Muscle of leg (tissue), 11 donors: ENCODE data around the gene DOCK6. TPM values are rescaled to one million over a fixed set of nuclear protein-coding genes. Genes with fewer than 3 reads are reported as not detected.

Source experiments
- DNase-seq: peaks from one replicate; pipeline ENCODE4 v3.0.0; 2013
- H3K27ac ChIP-seq: one replicate; pipeline ENCODE4 v1.5.1; 2013; ENCODE audit warnings: mild to moderate bottlenecking, low read length, control low read depth
- H3K27me3 ChIP-seq: one replicate; pipeline ENCODE4 v1.6.1; 2013; ENCODE audit warnings: low read length; ENCODE audit not compliant: control insufficient read depth, insufficient read depth
- H3K36me3 ChIP-seq: one replicate; pipeline ENCODE4 v1.6.1; 2013; ENCODE audit warnings: low read length; ENCODE audit not compliant: control insufficient read depth, insufficient read depth
- H3K4me1 ChIP-seq: one replicate; pipeline ENCODE4 v1.6.1; 2013; ENCODE audit warnings: low read length; ENCODE audit not compliant: control insufficient read depth, insufficient read depth
- H3K4me3 ChIP-seq: one replicate; pipeline ENCODE4 v1.5.1; 2013; ENCODE audit warnings: low read length, control low read depth
- H3K9me3 ChIP-seq: replicated peaks from 2 replicates; pipeline ENCODE4 v1.6.1; 2013; ENCODE audit warnings: low read depth, low read length; ENCODE audit not compliant: control insufficient read depth
- WGBS: methylation state at CpG from one replicate; pipeline ENCODE4 v1.1.5; 2013; ENCODE audit warnings: missing lambda C conversion rate; ENCODE audit not compliant: insufficient coverage; 5-methylcytosine and 5-hydroxymethylcytosine counted together
- polyA plus RNA-seq, 8 donors: library from polyadenylated mRNA; unstranded; fragments of 120-200 nt; gene quantifications; one replicate each; pipeline versions ENCODE4 v1.2.1 to v1.2.3, GENCODE V29; 2013; ENCODE audit warnings: inconsistent platforms in 1 of 8, low replicate concordance in 1 of 8; ENCODE audit not compliant: insufficient read length in 8 of 8, insufficient read depth in 1 of 8
- total RNA-seq: library from RNA; stranded (reverse); fragments of 120-200 nt; gene quantifications from one replicate; pipeline ENCODE4 v1.2.4, GENCODE V29; 2013

Gene DOCK6
- total and polyA plus RNA-seq, 9 donors, result 23.7 to 53.7 (median 41.7) TPM

DNA sequence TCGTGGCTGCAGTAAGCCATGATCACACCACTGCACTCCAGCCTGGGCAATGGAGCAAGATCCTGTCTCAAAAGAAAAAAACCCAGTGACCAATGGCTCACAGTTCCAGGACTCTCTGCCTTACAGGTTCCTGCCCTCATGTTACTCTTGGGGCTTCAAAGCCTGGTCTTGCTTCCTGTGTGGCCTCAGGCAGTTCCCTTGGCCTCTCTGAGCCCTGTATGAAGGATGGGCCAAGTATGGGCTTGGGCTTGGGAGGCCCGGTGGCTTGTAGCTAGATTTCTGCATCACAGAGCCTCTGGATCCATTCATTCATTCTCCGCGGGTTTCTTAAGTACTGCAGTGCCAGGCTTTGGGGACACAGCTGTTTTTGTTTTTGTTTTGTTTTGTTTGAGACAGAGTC, 32.9 kb upstream of the DOCK6 start:
- H3K27ac ChIP-seq, result no peak overlapping the region
- DNase-seq, result no peak
- H3K4me1 ChIP-seq, result peaks cover 14% of the 10 kb centered on the region
- no CpG with 5 or more reads among the region's 4 CpGs for WGBS
- H3K27me3 ChIP-seq, result no peaks in the 10 kb centered on the region
- H3K4me3 ChIP-seq, result no peak overlapping the region
- no peaks in the 10 kb centered on the region for H3K36me3 ChIP-seq
- no peaks in the 10 kb centered on the region for H3K9me3 ChIP-seq

DNA sequence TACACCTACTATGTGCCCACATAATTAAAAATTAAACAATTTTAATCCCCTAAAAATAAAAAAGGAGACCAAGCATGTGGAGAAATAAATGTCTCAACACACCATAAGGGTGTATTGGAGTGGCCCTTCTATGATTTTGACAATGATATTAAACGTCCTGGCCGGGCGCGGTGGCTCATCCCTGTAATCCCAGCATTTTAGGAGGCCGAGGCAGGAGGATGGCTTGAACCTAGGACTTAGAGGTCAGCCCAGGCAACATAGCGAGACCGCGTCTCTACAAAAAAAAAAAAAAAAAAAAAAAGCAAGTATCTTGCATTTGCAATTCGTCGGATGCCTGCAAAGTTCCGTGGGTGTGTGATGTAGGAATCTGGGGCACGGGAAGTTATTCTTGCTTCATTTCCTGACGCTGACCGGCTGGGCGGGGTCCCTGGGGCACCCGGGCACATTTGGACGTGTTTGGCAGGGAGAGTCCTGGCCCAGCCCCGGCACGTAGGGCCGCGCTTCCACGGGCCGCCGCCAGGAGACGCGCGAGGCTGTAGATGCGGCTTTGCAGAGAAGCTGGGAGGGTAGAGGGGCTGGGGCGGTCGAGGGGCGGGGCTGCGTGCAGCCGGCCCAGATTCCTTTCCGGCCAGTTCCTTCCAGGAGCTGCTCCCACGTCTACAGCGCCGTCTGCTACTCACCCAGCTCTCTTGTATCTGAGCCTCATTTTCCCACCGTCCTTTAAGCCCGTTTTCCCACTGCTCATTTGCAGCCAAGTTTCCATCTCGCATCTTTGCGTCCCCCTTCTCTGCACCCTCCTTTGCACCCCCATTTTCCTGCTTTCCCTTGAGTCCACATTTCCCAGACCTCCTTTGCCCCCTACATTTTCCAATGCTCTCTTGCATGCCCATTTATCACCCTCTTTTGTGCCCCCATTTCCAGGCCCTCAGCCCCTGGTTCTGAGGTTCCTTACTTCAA, 31.4 kb upstream of the DOCK6 start:
- H3K4me1 ChIP-seq, result peaks cover 17% of the 10 kb centered on the region
- H3K9me3 ChIP-seq, result no peaks in the 10 kb centered on the region
- H3K4me3 ChIP-seq, result peak overlapping the region; percentile 21
- H3K27ac ChIP-seq, result peak overlapping the region; percentile 53
- H3K36me3 ChIP-seq, result no peaks in the 10 kb centered on the region
- peak; percentile 96 for DNase-seq
- 3% methylated on average over 37 of the region's 41 CpGs for WGBS
- H3K27me3 ChIP-seq, result no peaks in the 10 kb centered on the region

DNA sequence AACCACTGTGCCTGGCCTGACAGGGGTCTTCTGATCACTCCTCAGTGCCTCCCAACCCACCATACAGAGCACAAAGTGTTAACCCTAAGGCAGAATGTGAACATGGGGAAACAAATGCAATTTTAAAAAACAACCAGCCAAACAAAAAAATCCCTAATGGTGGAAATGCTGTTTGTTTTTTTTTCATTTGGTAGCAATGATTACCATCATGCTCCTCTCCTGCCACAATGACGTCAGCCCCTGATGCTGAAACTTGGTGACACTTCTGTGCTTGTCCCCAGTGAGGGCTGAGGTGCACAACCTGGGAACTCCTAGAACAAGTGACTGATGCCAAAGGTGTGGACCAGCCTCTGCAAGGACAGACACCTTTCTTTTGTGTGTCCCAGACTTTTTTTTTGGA, 29.7 kb upstream of the DOCK6 start:
- Histone ChIP-seq H3K9me3 (no peaks in the 10 kb centered on the region), H3K4me3 (no peak overlapping the region), H3K27me3 (no peaks in the 10 kb centered on the region), H3K4me1 (peaks cover 17% of the 10 kb centered on the region), H3K36me3 (no peaks in the 10 kb centered on the region), H3K27ac (no peak overlapping the region)
- 80% methylated on average over 1 of the region's 1 CpG for WGBS
- DNase-seq, result no peak

DNA sequence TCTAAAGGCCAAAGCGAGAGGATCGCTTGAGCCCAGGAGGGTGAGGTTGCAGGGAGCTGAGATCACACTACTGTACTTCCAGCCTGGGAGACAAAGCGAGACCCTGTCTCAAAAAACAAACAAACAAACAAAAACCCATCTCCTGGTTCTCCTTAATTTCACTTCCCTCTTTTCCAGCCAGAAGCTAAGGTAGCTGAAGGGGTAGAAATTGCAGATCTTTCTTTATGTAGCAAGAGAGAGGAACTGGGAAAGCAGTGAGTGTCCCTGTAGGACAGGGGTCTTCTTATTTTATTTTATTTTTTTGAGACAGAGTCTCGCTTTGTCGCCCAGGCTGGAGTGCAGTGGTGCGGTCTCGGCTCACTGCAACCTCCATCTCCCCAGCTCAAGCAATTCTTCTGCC, 29.1 kb upstream of the DOCK6 start:
- no peak for DNase-seq
- H3K4me3 ChIP-seq, result no peak overlapping the region
- no peak overlapping the region for H3K27ac ChIP-seq
- 96% methylated on average over 4 of the region's 7 CpGs for WGBS
- H3K4me1 ChIP-seq, result peaks cover 17% of the 10 kb centered on the region
- H3K36me3 ChIP-seq, result no peaks in the 10 kb centered on the region
- H3K27me3 ChIP-seq, result no peaks in the 10 kb centered on the region
- no peaks in the 10 kb centered on the region for H3K9me3 ChIP-seq

DNA sequence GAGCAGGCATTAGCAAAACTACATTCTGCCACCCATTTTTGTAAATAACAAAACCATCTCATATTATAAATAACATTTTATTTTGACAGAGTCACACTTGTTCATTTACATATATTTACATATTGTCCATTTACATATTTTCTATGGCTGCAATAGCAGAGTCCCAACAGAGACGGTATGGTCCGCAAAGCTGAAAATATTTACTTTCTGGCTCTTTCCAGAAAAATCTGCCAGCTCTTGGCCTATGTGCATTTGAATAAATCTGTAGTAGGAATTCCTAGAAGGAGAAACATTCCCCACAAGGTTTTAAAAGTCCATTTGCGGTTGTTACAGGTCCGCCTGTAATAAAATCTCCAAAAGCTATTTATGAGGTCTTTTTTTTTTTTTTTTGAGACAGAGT, 27.9 kb upstream of the DOCK6 start:
- WGBS, result no CpG with 5 or more reads among the region's 4 CpGs
- no peak for DNase-seq

DNA sequence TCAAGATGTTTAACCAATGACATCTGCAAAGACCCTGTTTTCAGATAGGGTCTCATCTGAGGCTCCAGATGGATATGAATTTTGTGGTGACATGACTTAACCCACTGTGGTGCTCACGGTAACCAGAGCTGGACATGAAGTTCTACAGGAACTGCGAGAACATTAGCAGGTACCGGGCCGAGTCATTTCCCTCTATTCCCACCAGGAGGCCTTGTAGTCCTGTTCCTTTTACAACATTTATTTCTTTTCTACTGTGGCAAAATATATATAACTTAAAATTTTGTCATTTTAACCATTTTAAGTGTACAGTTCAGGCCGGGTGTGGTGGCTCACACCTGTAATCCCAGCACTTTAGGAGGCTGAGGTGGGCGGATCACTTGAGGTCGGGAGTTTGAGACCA, 26.0 kb upstream of the DOCK6 start:
- H3K36me3 ChIP-seq, result no peaks in the 10 kb centered on the region
- peaks cover 6% of the 10 kb centered on the region for H3K4me1 ChIP-seq
- no peaks in the 10 kb centered on the region for H3K27me3 ChIP-seq
- 67% methylated on average over 1 of the region's 7 CpGs for WGBS
- H3K9me3 ChIP-seq, result no peaks in the 10 kb centered on the region
- no peak overlapping the region for H3K4me3 ChIP-seq
- DNase-seq, result no peak
- H3K27ac ChIP-seq, result no peak overlapping the region

More for the DNA sequence above, 27.9 kb upstream of the DOCK6 start:
- Histone ChIP-seq H3K9me3 (no peaks in the 10 kb centered on the region), H3K36me3 (no peaks in the 10 kb centered on the region), H3K27ac (no peak overlapping the region), H3K4me1 (peaks cover 10% of the 10 kb centered on the region), H3K27me3 (no peaks in the 10 kb centered on the region), H3K4me3 (no peak overlapping the region)

DNA sequence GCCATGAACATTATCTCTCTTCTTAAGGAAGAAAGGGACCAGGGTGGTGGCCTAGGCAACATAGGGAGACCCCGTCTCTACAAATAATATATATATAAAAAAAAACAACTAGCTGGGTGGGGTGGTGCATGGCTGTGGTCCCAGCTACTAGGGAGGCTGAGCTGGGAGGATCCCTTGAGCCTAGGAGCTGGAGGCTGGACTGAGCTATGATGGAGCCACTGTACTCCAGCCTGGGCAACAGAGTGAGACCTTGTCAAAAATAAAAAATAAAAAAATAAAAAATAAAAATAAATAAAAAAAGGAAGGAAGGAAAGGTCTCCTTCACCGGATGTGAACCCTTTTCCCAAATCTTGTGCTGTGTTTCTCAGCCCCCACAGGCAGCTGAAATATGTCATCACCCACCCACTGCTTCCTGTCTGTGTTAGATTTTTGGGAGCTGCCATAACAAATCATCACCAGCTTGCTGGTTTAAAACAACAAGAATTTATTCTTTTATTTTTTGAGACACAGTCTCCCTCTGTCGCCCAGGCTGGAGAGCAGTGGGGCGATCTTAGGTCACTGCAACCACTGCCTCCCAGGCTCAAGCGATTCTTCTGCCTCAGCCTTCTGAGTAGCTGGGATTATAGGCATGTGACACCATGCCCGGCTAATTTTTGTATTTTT, 24.1 kb upstream of the DOCK6 start:
- DNase-seq, result peak; percentile 69
- no peak overlapping the region for H3K27ac ChIP-seq

DNA sequence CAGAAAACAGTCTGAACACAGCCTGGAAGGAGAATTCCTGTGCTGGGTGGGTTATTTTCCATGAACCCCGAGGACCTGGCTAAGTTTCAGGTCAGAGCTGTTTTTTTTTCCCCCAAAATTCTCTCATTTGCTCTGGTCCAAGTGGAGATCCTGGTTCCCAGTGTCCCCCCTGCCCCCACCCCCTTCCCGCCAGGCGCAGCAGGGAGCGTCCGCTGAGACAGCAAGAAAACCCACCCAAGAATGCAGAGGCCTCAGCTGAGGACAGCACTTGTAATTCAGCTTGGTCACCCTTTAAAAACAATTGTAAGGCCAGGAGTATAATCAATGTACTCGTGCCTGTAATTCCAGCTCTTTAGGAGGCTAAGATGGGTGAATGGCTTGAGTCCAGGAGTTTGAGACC, 22.2 kb upstream of the DOCK6 start:
- DNase-seq, result peak; percentile 51
- no peaks in the 10 kb centered on the region for H3K27me3 ChIP-seq
- peaks cover 8% of the 10 kb centered on the region for H3K4me1 ChIP-seq
- no peaks in the 10 kb centered on the region for H3K36me3 ChIP-seq
- peak overlapping the region; percentile 51 for H3K27ac ChIP-seq
- no peaks in the 10 kb centered on the region for H3K9me3 ChIP-seq
- WGBS, result 35% methylated on average over 4 of the region's 6 CpGs
- H3K4me3 ChIP-seq, result no peak overlapping the region

More for the DNA sequence above, 24.1 kb upstream of the DOCK6 start:
- WGBS, result 80% methylated on average over 1 of the region's 6 CpGs
- Histone ChIP-seq H3K27me3 (no peaks in the 10 kb centered on the region), H3K9me3 (no peaks in the 10 kb centered on the region), H3K4me3 (no peak overlapping the region), H3K4me1 (peaks cover 5% of the 10 kb centered on the region), H3K36me3 (no peaks in the 10 kb centered on the region)

DNA sequence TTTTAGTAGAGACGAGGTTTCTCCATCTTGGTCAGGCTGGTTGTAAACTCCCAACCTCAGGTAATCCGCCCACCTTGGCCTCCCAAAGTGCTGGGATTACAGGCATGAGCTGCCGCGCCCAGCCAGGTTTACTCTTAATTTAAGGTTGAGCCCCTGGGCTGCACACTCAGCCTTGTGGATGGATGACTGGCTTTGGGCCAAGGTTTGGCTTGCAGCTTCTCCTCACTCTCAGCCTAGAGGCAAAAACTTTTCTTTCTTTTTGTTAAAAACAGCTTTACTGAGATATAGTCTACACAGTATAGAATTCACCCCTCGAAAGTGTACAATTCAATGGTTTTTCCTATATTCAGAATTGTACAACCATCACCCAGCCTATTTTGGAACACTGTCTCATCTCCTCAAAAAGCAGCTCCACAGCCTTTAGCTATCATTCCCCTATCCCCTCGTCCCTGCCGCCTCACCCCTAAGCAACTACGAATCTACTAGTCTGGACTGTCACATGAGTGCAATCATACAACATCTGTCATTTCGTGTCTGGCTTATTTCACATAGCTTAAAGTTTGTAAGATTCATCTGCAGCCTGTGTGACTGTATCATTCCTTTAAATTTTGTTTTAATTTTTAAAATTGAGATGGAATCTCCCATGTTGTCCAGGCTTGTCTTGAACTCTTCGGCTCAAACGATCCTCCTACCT, 19.2 kb upstream of the DOCK6 start:
- H3K4me3 ChIP-seq, result no peak overlapping the region
- H3K27me3 ChIP-seq, result no peaks in the 10 kb centered on the region
- H3K36me3 ChIP-seq, result no peaks in the 10 kb centered on the region
- WGBS, result 27% methylated on average over 4 of the region's 11 CpGs
- peak; percentile 50 for DNase-seq
- no peaks in the 10 kb centered on the region for H3K9me3 ChIP-seq
- H3K4me1 ChIP-seq, result peaks cover 6% of the 10 kb centered on the region
- H3K27ac ChIP-seq, result peak overlapping the region; percentile 20
